ENCODE results near the gene AK5.

DNA sequence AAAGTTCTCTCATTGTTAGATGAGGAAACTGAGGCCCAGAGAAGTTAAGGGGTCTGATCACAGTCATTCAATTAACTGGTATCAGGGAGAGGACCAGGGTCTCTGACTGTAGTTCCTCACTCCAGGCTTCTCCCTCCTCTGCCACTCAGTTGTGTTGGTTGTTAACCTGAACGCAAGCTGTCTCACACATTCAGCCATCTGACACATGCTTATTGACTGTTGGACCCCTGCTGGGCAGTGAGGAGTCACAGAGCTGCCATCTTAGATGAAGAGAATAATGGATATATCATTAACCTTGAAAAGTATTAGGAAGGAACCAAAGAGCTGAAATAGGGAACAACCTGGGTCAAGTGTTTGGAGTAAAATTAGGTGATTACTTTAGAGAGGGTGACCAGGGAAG is 205.8 kb downstream of the AK5 start:
- TF ChIP-seq BACH2 (CRISPR knock-in tag; IDR thresholded peaks at IDR 0.05; ENCODE audit: borderline replicate concordance) (no peak), SNAI2 (CRISPR knock-in tag; IDR thresholded peaks at IDR 0.05) (no peak), TOX (CRISPR knock-in tag; IDR thresholded peaks at IDR 0.05; ENCODE audit: borderline replicate concordance) (no peak), CSDC2 (CRISPR knock-in tag; IDR thresholded peaks at IDR 0.05) (no peak), ZNF565 (CRISPR knock-in tag; conservative IDR thresholded peaks at IDR 0.05; ENCODE audit: low read depth) (no peak), POU6F1 (CRISPR knock-in tag; IDR thresholded peaks at IDR 0.05; ENCODE audit: borderline replicate concordance, low read depth) (no peak)
- TF ChIP-seq, protein P1, sequence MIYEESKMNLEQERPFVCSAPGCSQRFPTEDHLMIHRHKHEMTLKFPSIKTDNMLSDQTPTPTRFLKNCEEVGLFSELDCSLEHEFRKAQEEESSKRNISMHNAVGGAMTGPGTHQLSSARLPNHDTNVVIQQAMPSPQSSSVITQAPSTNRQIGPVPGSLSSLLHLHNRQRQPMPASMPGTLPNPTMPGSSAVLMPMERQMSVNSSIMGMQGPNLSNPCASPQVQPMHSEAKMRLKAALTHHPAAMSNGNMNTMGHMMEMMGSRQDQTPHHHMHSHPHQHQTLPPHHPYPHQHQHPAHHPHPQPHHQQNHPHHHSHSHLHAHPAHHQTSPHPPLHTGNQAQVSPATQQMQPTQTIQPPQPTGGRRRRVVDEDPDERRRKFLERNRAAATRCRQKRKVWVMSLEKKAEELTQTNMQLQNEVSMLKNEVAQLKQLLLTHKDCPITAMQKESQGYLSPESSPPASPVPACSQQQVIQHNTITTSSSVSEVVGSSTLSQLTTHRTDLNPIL (CRISPR knock-in tag; IDR thresholded peaks at IDR 0.05; ENCODE audit: low read depth) = no peak

All from SK-N-SH treated with all-trans-retinoic acid at 6 μM for 48 hours (cell line).